MM.1S (cell line): Measurements from ENCODE around the gene KHK.

ENCODE experiments used
- EZH2 ChIP-seq: fragments of 300-600 bp; sonication (generic); optimal IDR thresholded peaks from 2 replicates; pipeline ENCODE3; 2017; ENCODE audit warnings: low read depth, mild to moderate bottlenecking, antibody characterized with exemption, low read length, mixed read lengths
- EZH2phosphoT487 ChIP-seq: fragments of 300-600 bp; sonication (generic); IDR thresholded peaks from 2 replicates; pipeline ENCODE4 v1.6.1; 2018; ENCODE audit warnings: antibody characterized with exemption, low read length
- TF ChIP-seq, protein P1 (sequence below): fragments of 300-600 bp; sonication (generic); IDR thresholded peaks from 2 replicates; pipeline ENCODE4 v1.5.1; 2016; ENCODE audit warnings: antibody characterized with exemption, low read length, mixed read lengths

- TF ChIP-seq EZH2phosphoT487 = no peak
- TF ChIP-seq EZH2 = no peak
- TF ChIP-seq, protein P1, sequence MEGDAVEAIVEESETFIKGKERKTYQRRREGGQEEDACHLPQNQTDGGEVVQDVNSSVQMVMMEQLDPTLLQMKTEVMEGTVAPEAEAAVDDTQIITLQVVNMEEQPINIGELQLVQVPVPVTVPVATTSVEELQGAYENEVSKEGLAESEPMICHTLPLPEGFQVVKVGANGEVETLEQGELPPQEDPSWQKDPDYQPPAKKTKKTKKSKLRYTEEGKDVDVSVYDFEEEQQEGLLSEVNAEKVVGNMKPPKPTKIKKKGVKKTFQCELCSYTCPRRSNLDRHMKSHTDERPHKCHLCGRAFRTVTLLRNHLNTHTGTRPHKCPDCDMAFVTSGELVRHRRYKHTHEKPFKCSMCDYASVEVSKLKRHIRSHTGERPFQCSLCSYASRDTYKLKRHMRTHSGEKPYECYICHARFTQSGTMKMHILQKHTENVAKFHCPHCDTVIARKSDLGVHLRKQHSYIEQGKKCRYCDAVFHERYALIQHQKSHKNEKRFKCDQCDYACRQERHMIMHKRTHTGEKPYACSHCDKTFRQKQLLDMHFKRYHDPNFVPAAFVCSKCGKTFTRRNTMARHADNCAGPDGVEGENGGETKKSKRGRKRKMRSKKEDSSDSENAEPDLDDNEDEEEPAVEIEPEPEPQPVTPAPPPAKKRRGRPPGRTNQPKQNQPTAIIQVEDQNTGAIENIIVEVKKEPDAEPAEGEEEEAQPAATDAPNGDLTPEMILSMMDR = no peak
Observed at GRCh38 chr2:27042985-27043634, 43.5 kb upstream of the KHK start.
